Endothelial cell (in vitro differentiated cells): ENCODE measurements around the gene CSF1. TPM values are rescaled to one million over a fixed set of nuclear protein-coding genes. Genes with fewer than 3 reads are reported as not detected.

ENCODE experiments used
- DNase-seq: peaks from one replicate; pipeline ENCODE4 v3.0.0; 2021; ENCODE audit warnings: low spot score
- H3K27ac Mint-ChIP-seq: one replicate; pipeline ENCODE4 v1.8.0; 2021; ENCODE audit warnings: mixed read lengths, inconsistent platforms; ENCODE audit not compliant: unreplicated experiment
- H3K27me3 Mint-ChIP-seq: one replicate; pipeline ENCODE4 v1.8.0; 2021; ENCODE audit warnings: mild to moderate bottlenecking, moderate library complexity, mixed read lengths, inconsistent platforms; ENCODE audit not compliant: unreplicated experiment
- H3K36me3 Mint-ChIP-seq: one replicate; pipeline ENCODE4 v1.8.0; 2021; ENCODE audit warnings: mild to moderate bottlenecking, low read depth, mixed read lengths, inconsistent platforms; ENCODE audit not compliant: unreplicated experiment
- H3K4me1 Mint-ChIP-seq: one replicate; pipeline ENCODE4 v1.8.0; 2021; ENCODE audit warnings: mild to moderate bottlenecking, mixed read lengths, inconsistent platforms; ENCODE audit not compliant: unreplicated experiment
- H3K4me3 Mint-ChIP-seq: one replicate; pipeline ENCODE4 v1.8.0; 2021; ENCODE audit warnings: mild to moderate bottlenecking, mixed read lengths, inconsistent platforms; ENCODE audit not compliant: unreplicated experiment
- H3K9me3 Mint-ChIP-seq: one replicate; pipeline ENCODE4 v1.8.0; 2021; ENCODE audit warnings: mixed read lengths, inconsistent platforms; ENCODE audit not compliant: unreplicated experiment
- CTCF ChIP-seq: fragments of 200-600 bp; sonication (generic); IDR thresholded peaks from one replicate; pipeline ENCODE4 v1.5.0; 2021; ENCODE audit warnings: antibody characterized with exemption; ENCODE audit not compliant: unreplicated experiment
- total RNA-seq: library from RNA; stranded (reverse); fragmentation: NEBNext Ultra II Directional; extraction: Animal tissue kit (Norgen Biotek cat#: 25700); gene quantifications from one replicate; pipeline ENCODE4 v1.2.1, GENCODE V29; 2021; ENCODE audit not compliant: unreplicated experiment

Gene CSF1
- total RNA-seq, 1 donor from 2014 or later, result 2.1 TPM

- H3K27me3 Mint-ChIP-seq, result no peaks in the 10 kb centered on the region
- H3K4me1 Mint-ChIP-seq, result no peaks in the 10 kb centered on the region
- DNase-seq, result no peak
- no peak overlapping the region for H3K4me3 Mint-ChIP-seq
- H3K36me3 Mint-ChIP-seq, result no peaks in the 10 kb centered on the region
- no peak for TF ChIP-seq CTCF
- no peak overlapping the region for H3K27ac Mint-ChIP-seq
- peaks cover 5% of the 10 kb centered on the region for H3K9me3 Mint-ChIP-seq
These were observed 44.6 kb upstream of the CSF1 start for GRCh38 chr1:109866071-109866470.

- Mint-ChIP-seq H3K9me3 (no peaks in the 10 kb centered on the region), H3K4me3 (no peak overlapping the region), H3K4me1 (peaks cover 35% of the 10 kb centered on the region), H3K27me3 (no peaks in the 10 kb centered on the region), H3K27ac (no peak overlapping the region), H3K36me3 (no peaks in the 10 kb centered on the region)
- DNase-seq, result no peak
- TF ChIP-seq CTCF, result no peak
These were observed 37.1 kb upstream of the CSF1 start for GRCh38 chr1:109873278-109874175.

- Mint-ChIP-seq H3K27me3 (no peaks in the 10 kb centered on the region), H3K9me3 (no peaks in the 10 kb centered on the region), H3K27ac (no peak overlapping the region), H3K4me3 (no peak overlapping the region), H3K36me3 (no peaks in the 10 kb centered on the region), H3K4me1 (peaks cover 35% of the 10 kb centered on the region)
- no peak for DNase-seq
- no peak for TF ChIP-seq CTCF
These were observed 36.2 kb upstream of the CSF1 start for GRCh38 chr1:109874445-109874844.

GRCh38 chr1:109875874-109876273 lies 34.8 kb upstream of the CSF1 start:
- no peaks in the 10 kb centered on the region for H3K36me3 Mint-ChIP-seq
- H3K27ac Mint-ChIP-seq, result no peak overlapping the region
- DNase-seq, result no peak
- peaks cover 35% of the 10 kb centered on the region for H3K4me1 Mint-ChIP-seq
- no peak overlapping the region for H3K4me3 Mint-ChIP-seq
- H3K9me3 Mint-ChIP-seq, result no peaks in the 10 kb centered on the region
- no peak for TF ChIP-seq CTCF
- H3K27me3 Mint-ChIP-seq, result no peaks in the 10 kb centered on the region

GRCh38 chr1:109876617-109877316 lies 33.9 kb upstream of the CSF1 start:
- no peak for DNase-seq
- no peak for TF ChIP-seq CTCF
- peaks cover 35% of the 10 kb centered on the region for H3K4me1 Mint-ChIP-seq
- no peaks in the 10 kb centered on the region for H3K9me3 Mint-ChIP-seq
- no peak overlapping the region for H3K4me3 Mint-ChIP-seq
- no peaks in the 10 kb centered on the region for H3K27me3 Mint-ChIP-seq
- H3K36me3 Mint-ChIP-seq, result no peaks in the 10 kb centered on the region
- no peak overlapping the region for H3K27ac Mint-ChIP-seq
